HG03159 (cell line): ENCODE results near the gene GRAMD2B.
A peak's percentile ranks its signal among the peaks of the same experiment; 100 is the strongest.

Experiments used
- ATAC-seq: cut with Tn5 transposase; IDR thresholded peaks from one replicate; pipeline ENCODE4 v1.9.1; 2021; ENCODE audit warnings: mild to moderate bottlenecking, moderate library complexity; ENCODE audit not compliant: unreplicated experiment

The GRAMD2B gene

DNA sequence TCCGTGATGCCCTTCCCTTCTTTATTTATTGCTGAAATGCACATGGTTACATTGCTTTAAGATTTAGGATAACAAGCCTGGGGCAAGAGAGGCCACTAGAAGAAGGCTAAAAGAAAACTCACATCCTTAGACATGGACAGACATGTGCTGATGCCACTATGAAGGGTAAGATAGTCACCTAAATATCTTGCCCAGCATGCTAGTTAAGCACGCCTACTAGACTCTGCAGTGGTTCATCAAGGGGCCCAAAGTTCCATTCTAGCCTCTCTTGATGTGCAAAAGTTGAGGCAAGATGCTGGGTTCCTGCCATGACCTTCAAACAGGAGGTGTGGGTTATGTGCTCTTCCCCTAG lies 49.3 kb downstream of the GRAMD2B start:
- no peak for ATAC-seq

DNA sequence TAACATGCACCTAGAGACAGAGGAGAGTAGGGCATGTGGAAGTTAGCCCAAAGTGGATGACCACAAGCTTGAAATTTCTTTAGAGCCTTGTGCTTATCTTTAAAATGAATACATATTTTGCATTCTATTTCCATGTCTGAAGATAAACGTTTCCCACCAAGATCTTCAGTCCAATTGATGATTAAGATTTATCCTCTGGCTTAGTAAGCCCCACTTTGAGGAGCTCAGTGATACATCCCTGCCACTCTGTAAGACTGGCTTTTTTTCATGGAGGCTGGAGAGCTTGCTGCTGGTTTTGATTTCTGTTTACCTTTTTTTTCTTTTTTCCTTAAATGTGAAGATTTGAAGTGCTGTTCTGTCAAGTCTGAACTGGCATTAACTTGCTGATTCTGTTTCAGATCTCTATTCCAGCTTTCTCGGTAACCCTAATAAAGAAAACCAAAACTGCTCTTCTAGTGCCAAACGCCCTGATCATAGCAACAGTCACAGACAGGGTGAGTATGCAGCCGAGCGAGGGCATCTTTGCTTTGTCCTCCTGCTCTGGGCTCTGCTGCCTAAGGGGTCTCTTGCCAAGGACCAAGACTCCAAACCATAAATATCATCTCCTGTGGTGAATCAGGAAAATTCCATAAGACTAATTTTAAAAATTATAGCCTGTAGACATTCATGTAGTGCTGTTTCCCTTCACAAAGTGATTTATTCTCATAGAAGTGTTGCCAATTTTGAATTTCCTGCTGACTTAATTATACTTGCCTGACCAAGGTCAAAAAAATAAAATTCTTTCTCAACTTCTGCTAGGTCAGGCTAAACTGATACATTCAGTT lies 54.3 kb downstream of the GRAMD2B start:
- no peak for ATAC-seq

DNA sequence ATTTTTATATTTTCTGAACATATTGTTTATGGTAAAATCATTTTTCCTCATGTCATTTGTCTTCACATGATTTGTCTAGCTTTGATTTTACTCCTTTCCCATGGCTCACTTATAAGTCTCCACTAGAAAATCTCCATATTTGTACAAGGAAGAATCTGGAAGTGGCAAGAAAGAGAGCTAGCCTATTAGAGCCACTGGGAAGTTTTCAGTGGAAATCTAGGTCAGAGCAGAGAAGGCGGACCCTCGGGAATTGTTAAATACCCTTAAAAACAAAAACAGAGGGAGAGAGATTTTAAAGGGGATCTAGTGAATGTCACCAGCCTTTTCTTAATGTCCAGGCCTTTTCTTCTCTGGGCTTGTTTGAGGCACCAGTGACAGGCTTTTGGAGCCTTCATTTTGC lies 56.6 kb downstream of the GRAMD2B start:
- ATAC-seq: no peak

DNA sequence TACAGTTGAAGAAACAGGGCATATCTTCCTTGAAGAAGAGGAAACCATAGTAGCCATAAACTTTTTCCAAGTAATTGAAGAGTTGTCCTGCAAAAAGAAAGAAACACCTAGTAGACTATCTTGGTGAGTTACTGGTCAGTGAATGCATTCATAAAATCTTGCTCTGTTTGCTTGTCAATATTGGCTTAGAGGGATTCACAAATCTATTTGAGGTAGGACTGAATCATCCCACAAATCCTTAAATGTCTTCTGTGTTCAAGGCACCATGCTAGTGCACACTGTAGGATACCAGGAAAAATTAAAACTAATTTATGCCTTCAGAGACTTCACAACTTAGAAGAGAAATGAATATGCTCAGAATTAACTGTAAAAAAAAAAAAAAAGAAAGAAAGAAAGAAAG lies 57.6 kb downstream of the GRAMD2B start:
- no peak for ATAC-seq

DNA sequence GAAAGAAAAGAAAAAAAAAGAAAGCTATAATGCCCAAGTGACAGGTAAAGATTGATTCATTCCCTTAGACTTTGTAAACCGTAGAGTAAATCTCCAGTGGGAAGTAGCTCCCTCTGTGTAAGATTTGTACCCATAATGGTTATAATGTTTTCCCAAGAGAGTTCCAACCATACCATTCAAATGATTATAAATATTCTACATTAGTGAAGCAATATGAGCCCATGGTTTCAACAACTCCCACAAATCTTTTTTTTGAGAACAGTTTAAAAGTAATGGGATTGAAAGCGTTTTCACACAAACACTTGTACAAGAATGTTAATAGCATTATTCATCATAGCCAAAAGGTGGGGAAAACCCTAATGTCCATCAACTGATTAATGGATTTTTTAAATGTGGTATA lies 58.0 kb downstream of the GRAMD2B start:
- no peak for ATAC-seq

DNA sequence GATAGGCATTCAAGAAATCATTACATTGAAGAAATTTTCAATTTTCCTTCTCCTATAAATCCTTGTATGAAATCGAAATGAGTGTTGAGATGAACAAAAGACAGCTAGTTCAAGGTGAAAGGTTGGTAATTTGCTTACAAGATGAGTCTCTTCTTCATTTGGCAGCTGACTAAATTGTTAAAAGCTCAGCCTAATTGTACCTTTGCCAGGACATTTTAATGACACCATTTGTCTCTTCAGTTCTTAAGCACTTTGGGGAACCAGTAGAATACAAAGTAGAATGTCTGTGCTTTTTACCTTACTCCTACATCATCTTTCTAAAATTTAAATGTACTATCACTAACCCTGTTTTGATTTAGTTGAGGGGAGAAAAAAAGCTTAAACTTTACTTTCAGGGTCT lies 59.4 kb downstream of the GRAMD2B start:
- ATAC-seq: no peak

DNA sequence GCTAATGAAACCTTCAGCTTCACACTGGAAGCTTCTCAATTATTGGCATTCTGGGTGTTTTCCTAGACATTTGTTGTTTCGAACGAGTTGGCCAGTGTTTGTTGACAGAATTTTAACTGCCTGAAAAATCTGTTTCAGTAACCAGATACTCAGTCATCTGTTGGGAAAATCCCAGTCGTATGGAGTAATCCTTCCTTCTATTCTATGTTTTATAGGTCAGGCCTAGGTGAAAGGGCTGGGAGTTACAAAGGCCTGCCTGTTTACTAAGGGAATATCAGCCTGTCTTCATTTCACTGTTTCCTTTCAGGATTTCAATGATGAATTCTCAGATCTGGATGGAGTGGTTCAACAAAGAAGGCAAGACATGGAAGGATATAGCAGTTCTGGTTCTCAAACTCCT lies 59.9 kb downstream of the GRAMD2B start:
- no peak for ATAC-seq

DNA sequence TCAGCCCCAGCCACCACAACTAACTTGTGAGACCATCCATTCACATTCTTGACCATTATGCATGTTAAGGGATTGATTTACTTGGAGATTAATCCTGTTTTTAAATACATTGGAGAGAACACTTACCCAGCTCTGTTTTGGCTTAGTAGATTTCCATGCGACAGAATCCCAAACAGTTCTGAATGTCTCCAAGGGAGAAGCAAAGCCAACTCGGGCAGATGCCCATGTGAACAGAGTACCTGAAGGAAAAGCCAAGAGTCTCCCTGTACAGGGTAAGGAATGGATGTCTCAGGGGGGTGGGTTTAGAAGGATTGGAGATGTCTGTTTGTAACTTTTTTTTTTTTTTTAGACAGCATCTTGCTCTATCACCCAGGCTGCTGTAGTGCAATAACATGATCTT lies 61.0 kb downstream of the GRAMD2B start:
- no peak for ATAC-seq

DNA sequence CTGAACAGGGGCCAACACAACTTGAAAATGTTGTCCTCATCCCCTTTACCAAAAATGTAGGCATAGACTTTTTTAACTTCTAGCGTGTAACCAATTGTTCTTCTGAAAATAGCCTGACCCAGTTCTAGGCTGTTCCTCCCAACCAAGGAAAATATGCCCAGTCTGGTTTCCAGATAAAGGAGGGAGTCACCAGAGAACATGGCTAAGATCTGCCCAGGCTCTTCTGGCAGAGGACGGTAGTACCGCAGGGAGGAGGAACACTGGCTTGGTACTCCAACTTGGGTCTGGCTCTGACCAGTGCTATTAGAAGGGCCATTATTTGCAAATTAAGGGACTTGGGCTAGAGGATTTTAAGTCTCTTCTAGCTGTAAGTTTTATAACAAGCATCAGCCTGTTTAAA lies 63.1 kb downstream of the GRAMD2B start:
- ATAC-seq: no peak

DNA sequence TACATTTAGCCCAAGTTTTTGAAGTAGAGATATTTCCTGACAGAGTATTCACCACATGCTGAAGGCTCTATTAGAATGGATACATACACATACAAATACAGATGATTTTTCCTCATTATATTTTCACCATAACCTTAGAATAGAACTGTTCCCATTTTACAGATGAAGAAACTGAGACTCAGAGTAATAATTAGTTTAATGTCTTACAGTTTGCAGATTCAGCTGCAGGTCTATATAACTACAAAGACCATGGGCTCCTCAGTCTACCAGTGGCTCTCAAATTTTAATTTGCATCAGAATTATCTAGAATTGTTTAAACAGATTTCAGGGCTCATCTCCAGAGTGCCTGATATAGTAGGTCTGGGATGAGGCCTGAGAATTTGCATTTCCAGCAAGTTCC lies 64.4 kb downstream of the GRAMD2B start:
- ATAC-seq: no peak

DNA sequence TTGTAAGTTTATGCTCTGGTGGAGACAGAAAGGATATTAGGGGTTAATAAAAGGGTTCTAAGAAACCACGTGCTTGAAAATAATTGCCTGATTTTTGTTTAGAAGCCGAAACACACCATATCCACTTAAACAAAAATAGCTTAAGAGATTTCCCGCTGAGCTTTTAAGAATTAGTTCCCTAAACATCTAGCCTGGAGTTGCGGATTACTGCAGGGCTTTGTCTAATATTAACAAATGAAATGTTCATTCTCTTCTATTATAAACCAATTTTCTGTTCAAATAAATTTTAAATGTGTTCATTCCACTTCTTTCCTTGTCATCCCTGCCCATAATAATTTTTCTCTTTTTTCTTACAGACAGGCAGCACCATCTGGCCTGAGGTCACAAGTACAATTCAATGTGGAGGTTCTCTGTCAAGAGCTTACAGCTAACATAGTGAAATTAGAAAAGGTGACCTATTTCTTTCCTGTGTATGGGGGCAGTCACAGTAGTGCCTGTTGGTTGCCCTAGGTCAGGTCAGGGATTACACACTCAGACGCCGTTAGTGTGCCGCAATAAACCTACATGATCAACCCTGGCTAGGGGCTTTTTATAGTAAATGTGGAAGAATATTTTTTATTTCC lies 65.3 kb downstream of the GRAMD2B start:
- no peak for ATAC-seq

DNA sequence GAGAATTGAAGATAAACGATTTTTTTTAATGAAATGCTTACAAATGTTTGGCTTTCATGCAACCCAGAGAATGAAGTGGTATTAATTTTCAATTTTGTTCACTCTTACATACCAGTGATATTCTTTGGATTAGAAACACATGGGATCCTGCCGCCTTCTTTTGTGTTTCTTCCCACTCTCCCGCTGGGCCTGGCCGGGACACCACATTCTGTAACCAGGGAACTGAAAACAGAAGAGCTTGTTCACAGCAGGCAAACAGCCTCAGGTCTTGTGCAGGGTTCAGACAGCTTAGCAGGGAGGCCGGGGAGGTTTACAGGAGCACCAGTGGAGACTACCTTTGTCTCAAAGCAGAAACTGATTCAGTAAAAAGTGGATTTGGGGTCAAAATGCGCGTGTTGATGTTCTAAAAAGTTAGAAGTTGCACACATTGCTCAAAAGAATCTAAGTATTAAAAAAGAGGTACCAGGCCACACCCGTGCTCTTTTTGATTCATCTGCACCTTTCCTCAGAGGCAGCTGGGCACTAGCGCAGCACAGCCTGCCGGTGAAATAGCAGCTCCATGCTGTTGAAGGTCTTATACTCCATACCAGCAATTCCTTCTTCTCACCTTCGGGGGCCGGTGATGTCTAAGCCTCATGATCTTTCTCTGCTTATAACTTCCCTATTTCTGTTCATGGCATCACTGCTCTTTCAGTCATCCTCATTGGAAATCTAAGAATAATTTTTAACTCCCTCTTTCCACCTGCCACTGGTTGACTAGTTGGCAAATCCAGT lies 67.1 kb downstream of the GRAMD2B start:
- ATAC-seq: no peak

DNA sequence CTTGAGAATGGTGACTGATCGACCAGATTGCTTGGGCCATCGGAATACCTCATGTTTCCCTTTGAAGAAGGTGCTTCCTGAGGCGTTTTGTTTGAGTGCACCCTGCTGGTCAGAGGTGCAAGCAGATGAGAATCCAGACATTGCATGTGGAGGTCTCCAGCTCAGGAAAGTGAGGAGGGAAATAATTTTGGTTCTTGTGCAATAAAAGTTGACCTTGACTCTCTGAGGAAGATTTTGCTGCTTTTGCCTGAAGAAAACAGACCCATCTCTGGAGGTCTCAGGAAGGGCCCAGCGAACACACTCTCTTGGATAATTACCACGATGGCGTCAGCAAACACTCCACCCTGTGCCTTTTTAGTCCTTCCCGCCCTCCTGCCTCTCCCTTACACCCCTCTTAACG lies 69.7 kb downstream of the GRAMD2B start:
- no peak for ATAC-seq

DNA sequence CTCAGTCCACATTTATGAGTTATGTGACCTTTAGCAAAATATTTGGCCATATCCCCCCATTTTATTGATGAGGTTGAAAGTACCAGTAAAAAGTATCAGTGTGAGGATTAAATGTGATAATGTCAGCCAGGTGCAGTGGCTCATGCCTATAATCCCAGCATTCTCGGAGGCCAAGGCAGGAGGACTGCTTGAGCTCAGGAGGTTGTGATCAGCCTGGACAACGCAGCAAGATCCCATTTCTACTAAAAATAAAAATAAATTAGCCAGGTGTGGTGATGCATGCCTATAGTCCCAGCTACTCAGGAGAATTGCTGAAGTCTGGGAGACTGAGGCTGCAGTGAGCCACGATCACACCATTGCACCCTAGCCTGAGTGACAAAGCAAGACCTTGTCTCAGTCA lies 71.2 kb downstream of the GRAMD2B start:
- ATAC-seq: no peak

DNA sequence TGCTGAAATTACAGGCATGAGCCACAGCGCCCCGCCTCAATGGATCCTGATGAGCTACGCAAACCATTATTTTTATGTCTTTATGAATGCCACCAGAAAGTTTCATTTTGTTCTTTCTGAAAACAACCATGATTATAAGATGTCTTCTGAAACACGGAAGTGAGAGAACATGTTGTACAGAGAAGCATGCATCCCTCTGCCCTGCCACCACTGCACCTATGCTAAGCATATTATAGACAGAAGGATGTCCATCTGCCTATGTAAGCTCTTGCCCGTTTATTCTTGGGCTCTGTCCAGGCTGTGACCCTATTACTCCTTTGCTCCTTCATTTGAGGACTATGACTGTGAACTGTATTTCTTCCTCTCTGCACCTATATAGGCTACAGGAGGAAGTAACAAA lies 74.3 kb downstream of the GRAMD2B start:
- peak; percentile 38 for ATAC-seq

DNA sequence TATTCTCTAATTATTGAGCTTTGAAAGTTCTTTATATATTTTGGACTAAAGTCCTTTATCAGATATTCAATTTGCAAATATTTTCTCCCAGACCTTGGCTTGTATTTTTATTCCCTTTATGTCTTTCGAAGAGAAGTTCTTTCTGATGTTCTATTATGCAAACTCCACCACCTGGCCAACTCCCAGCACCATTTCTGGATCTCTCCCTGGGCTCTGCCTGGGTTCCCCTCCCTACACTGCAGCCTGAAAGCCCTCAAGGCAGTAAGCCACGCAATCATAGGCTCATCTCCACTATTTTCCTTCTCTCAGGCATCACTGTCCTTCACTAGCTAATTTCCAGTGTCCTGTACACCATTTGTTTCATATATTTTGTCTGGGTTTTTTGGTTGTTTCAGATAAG lies 76.1 kb downstream of the GRAMD2B start:
- no peak for ATAC-seq

DNA sequence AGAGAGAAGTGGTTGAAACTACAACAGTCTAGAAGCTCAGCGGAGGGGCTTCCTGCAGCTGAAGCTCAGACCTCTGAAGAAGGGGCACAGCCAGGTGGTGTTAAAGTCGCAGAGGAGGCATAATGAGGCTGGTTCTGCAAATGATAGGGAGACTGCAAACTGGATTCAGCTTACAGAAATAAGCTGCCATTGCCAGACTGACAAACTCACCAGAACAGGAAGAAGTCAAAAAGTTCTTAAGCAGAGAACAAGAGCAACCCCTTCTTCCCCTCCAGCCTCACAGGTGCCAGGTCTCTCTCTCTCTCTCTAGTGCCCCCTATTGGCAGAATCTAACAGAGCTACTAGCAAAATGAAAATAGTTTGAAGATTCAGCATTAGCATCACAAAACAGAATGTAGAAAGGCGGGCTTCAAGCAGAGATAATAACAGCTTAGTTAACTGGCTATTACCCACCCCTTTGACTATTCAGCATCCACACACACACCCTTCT lies 76.7 kb downstream of the GRAMD2B start:
- peak; percentile 70 for ATAC-seq

DNA sequence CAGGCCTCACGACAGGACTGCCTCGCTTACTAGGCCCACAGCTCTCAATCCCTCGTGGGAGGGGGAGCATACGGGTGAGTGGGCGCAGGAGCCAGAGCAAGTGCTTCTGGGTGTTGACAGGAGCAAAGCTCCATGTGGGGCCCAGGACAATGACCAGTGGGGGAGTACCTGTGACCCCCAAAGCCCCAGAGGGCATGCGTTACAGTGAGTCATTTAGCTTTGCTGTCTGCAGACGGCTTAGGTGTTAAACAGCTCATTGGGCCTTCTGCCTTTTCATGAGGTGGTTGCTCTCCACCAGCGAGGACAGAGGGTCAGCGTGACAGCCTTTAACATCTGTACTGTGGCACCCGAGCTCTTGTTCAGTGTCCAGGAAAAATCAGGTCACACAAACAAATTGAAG lies 78.2 kb downstream of the GRAMD2B start:
- ATAC-seq: no peak

DNA sequence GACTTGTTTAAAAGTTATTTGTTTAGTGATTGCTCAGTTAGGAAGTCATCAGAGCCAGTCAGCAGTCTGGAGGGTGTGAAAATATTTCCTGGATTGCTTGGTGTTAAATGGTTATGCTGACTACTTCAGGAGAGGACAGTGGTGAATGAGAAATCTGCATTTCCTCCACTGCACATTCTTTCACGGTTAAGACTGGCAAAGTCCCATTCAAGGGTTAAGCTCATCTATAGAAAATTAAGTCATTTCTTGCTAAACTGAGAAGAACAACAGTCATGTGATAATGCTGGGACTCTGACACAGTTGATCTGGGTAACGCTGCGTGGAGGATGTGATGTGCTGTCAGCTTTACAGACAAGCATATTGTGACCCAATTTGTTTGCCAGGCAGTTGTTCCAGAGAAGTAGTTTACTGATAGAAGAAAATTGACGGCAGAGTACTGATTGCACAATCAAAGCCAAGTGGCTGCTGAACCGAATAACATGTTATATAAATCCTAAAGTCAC lies 80.4 kb downstream of the GRAMD2B start:
- no peak for ATAC-seq

DNA sequence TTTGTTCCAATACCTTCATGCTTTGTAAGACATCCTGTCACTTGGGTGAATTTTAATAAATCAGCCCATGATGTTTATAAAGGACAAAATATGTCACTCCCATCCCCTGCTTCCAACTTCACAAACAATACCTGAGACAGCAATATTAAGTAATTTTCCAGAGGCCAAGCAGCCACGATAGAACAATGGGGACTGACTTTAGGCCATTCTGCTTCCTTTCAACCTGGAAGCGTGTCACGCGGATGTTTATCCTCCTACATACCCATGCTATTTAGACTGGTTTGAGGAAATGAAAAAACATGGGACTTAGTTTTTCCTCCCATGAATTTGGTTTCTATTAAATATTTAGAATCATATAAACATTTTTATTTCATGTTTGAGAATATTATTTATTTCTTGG lies 82.9 kb downstream of the GRAMD2B start:
- ATAC-seq: no peak

DNA sequence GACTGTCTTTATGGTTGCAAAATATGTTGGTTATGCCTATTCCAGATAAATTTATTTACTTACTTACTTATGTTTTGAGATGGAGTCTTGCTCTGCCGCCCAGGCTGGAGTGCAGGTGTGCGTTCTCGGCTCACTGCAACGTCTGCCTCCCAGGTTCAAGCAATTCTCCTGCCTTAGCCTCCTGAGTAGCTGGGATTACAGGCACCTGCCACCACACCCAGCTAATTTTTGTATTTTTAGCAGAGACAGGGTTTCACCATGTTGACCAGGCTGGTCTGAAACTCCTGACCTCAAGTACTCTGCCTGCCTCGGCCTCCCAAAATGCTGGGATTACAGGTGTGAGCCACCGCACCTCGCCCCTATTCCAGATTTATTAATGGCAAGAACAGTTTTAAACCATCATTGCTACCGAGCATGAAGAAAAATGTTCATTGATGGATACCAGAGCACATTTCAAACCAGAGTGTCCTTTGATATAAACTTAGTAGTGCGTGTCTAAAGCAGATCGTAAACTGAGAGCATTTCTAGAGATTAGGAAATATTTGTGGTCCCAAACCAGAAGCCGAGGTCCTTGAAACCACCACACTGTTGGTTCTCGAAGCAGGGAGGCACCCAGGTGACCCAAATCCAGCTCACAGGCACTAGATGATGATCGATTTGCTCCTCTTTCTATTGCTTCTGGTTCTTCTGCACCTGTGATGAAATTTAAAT lies 85.2 kb downstream of the GRAMD2B start:
- ATAC-seq: no peak
